ENCODE results near the gene EBNA1BP2. TPM values are rescaled to one million over a fixed set of nuclear protein-coding genes. Genes with fewer than 3 reads are reported as not detected.

The EBNA1BP2 gene
- total and polyA plus RNA-seq, 2 of the 13 experiments (the other 11 are each of a cell fraction or from before 2014, with no cell fraction given), result 27.1 to 102 TPM

GRCh38 chr1:43206600-43207228 is 34.6 kb upstream of the EBNA1BP2 start (continued):
- no peak for TF ChIP-seq GTF3A (CRISPR knock-in tag; conservative IDR thresholded peaks at IDR 0.05)
- TF ChIP-seq, protein P1, sequence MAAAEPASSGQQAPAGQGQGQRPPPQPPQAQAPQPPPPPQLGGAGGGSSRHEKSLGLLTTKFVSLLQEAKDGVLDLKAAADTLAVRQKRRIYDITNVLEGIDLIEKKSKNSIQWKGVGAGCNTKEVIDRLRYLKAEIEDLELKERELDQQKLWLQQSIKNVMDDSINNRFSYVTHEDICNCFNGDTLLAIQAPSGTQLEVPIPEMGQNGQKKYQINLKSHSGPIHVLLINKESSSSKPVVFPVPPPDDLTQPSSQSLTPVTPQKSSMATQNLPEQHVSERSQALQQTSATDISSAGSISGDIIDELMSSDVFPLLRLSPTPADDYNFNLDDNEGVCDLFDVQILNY (CRISPR knock-in tag; conservative IDR thresholded peaks at IDR 0.05), result no peak
- TF ChIP-seq ZBTB26 (CRISPR knock-in tag; IDR thresholded peaks at IDR 0.05; ENCODE audit: borderline replicate concordance), result 0 out of 2 replicates have a peak, but pooled peaks have one; percentile 25
- peak; percentile 43; the same call in 1 of the 2 replicates for TF ChIP-seq MIER3 (CRISPR knock-in tag; IDR thresholded peaks at IDR 0.05; ENCODE audit: borderline replicate concordance)
- no peak for TF ChIP-seq HIVEP1 (CRISPR knock-in tag; IDR thresholded peaks at IDR 0.05)
- TF ChIP-seq ZBTB40 (IDR thresholded peaks at IDR 0.05), result no peak
- no peak for TF ChIP-seq ZBTB40 (CRISPR knock-in tag; IDR thresholded peaks at IDR 0.05)
- peak; percentile 98 for TF ChIP-seq JUN (CRISPR knock-in tag; IDR thresholded peaks at IDR 0.05)
- TF ChIP-seq CREM (IDR thresholded peaks at IDR 0.05), result peak; percentile 76
- TF ChIP-seq CREM (CRISPR knock-in tag; IDR thresholded peaks at IDR 0.05), result no peak
- no peak for TF ChIP-seq DBP (CRISPR knock-in tag; IDR thresholded peaks at IDR 0.05; ENCODE audit: not compliant biosample characterization)
- TF ChIP-seq TAF15 (IDR thresholded peaks at IDR 0.05; ENCODE audit: low read depth, low read length, poor library complexity, severe bottlenecking), result no peak
- no peak for TF ChIP-seq RARG (CRISPR knock-in tag; IDR thresholded peaks at IDR 0.05; ENCODE audit: low read depth)
- TF ChIP-seq ZNF530 (CRISPR knock-in tag; IDR thresholded peaks at IDR 0.05; ENCODE audit: low read depth), result no peak
